Measurements from ENCODE around the gene BORCS6.

The BORCS6 gene

DNA sequence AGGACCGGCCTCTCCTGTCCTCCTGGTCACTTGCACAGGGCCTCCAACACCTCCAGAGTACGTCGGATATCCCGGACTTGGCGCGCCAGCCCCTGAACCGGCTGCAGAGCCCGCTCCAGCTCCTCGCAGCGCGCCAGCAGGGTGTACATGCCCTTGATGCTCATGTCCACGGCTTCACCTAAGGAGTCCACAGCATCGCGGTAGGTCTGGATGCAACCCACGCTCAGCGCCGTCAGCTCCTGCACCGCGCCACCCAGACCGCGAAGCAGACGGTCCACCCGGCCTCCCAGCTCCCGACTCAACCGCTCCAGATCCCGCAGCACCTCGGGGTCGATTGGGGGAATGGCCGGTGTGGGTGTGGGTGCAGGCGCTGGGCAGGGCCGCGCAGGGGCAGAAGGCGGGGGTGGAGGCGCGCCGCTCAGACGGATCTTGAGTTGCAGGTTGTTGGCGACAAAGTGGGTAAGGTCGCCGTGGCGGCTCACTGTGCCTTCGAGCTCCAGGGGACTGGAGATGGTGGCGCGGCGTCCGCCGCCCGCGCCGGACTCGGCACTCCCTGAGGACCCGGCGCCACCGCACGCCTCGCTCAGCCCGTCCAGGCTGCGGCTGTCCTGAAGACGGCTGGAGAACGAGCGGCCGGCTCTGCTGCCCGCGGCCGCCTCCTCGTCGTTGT lies 804 bp downstream of the BORCS6 start:
- TF ChIP-seq GATA2 (IDR thresholded peaks at IDR 0.05; ENCODE audit: low read depth, low read length) (no peak), GATA3 (IDR thresholded peaks at IDR 0.05; ENCODE audit: low read depth, low read length) (no peak)

- TF ChIP-seq GATA3 (IDR thresholded peaks at IDR 0.05; ENCODE audit: low read depth, low read length): no peak
- TF ChIP-seq GATA2 (IDR thresholded peaks at IDR 0.05; ENCODE audit: low read depth, low read length): no peak
Measured at GRCh38 chr17:8188263-8188839, 1.6 kb downstream of the BORCS6 start.

DNA sequence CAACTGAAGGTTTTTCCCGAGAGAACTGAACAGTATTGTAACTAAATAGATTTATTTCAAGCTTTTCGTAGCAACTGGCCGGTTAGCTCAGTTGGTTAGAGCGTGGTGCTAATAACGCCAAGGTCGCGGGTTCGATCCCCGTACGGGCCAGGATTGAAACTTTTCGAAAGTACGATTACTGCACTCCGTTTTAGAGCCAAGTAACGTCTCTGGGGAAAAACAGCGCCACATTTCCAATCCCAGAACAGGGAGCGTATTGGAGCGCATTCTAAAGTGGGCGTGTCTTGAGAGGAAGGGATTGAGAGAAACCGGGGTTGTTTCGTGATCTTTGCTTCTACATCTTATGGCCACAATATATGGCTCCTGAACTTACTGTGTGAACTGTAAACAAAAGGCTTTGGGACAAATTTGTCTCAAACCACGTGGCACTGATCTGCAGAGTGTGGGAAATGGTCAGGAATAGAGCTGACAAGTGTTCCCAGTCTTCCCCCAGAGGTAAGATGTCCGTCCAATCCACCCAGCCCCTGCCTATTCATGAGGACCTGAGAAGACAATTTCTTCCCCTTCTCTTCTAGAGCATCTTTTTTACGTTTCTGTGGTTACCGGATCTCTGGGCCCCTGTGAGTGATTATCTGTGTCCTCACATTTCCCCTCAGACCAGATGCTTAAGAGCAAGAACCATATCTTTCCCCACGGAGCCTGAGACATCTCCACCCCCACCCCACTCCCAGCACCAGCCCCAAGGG lies 2.3 kb downstream of the BORCS6 start:
- TF ChIP-seq GATA2 (IDR thresholded peaks at IDR 0.05; ENCODE audit: low read depth, low read length) (no peak), GATA3 (IDR thresholded peaks at IDR 0.05; ENCODE audit: low read depth, low read length) (no peak)

DNA sequence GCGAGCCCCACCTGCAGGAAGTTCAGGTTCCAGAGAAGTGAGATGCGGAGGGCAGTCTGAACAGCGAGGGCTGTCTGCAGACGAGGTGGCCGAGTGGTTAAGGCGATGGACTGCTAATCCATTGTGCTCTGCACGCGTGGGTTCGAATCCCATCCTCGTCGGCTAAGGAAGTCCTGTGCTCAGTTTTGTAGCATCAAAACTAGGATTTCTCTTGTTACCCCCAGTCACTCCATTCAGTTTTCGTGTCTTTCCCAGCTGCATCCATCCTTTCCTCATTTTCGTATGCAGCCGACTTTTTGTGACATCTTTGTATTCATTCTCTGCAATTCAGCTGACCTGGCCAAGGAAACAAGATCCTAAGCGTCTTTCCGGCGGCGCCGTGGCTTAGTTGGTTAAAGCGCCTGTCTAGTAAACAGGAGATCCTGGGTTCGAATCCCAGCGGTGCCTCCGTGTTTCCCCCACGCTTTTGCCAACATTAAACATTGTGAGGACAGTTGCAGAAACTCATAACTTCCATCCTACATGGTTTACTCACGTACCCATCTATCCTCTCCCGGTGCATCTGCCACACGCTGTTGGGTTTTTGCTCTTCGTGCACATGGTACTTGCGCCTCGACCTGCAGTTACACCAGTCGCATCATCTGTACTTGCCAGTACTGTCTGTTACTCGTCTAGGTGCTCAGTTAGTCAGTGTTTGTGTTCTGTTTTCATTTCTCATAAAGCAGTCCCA lies 3.0 kb downstream of the BORCS6 start:
- TF ChIP-seq GATA3 (IDR thresholded peaks at IDR 0.05; ENCODE audit: low read depth, low read length) (no peak), GATA2 (IDR thresholded peaks at IDR 0.05; ENCODE audit: low read depth, low read length) (no peak)

GRCh38 chr17:8186446-8186786 lies 3.6 kb downstream of the BORCS6 start:
- TF ChIP-seq GATA3 (IDR thresholded peaks at IDR 0.05; ENCODE audit: low read depth, low read length): no peak
- TF ChIP-seq GATA2 (IDR thresholded peaks at IDR 0.05; ENCODE audit: low read depth, low read length): no peak

DNA sequence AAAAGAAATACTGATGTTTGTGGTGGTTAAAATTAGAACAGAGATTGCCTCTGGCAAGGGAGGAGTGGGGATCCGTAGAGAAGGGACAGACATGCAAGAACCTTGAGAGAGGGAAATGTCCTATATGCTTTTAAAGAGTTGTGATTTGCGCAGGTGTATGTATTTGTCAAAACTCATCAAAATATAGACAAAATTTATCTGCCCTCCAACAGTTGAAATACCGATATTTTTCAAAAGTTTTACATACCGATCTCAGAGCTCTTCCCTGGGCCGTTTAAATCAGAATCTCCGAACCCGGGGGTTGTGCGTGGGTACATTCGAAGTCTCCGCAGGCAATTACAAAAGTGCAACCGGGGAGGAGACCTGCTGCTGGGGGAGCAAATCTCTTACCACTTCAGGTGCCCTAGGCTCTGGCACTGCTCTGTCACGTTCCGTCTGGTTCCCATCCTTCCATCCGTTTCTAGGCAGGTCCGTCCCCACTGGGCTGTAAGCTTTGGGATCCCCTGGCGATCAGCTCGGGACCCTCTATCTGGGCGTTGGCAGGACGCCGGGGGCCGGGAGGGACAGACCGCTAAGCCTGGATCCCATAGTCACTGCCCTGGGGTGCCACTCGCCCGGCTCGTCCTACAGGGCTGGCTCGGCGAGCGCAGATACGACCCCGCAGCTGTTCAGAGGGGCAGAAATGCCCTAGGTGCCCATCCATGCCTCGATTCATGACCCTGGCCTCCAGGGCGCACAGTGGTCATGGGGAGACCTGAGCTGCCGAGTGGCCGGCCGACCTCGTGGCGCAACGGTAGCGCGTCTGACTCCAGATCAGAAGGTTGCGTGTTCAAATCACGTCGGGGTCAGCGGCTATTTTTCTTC lies 4.2 kb downstream of the BORCS6 start:
- TF ChIP-seq GATA2 (IDR thresholded peaks at IDR 0.05; ENCODE audit: low read depth, low read length) (no peak), GATA3 (IDR thresholded peaks at IDR 0.05; ENCODE audit: low read depth, low read length) (no peak)

- TF ChIP-seq GATA2 (IDR thresholded peaks at IDR 0.05; ENCODE audit: low read depth, low read length) (no peak), GATA3 (IDR thresholded peaks at IDR 0.05; ENCODE audit: low read depth, low read length) (no peak)
Measured at GRCh38 chr17:8176998-8177731, 12.8 kb downstream of the BORCS6 start.

DNA sequence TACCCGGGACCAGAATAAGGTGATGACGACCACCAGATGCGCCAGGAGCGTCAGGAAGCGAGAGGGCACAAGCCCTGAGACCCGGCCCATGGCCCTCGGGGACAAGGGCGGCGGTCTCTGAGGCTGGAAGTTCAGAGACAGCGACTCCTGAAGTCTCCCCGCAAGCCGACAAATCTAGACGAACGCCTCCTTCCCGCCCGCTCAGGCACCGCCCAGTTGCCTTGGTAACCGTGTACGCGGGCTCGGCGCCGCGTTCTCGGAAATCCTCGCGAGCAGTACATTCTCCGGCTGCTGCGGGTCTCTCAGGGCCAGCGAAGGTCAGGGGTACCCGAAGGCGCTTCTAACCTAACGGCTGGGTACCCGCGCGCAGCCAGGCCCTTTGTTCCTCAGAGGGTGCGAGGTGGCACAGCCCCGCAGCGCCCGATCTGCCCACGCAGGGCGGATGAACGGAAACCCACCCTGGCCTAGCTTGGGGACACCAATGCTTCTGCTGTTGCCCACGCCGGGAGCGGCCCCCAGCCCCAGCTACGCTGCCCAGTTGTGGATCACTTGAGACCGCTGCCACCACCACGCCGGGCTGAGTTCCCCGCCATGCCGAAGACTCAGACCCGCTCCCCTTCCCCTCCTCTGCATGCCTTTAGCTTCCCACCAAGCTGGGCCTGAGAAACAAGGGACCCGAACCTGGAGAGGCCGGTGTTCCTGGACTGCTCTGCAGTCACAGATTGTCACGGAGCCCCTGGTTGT lies 13.6 kb downstream of the BORCS6 start, which contains the start of gene TMEM107:
TMEM107 (minus strand) TSS at position 184 of the 744 bp plus-strand sequence; CDS start at position 90, 94 bp downstream.
- TF ChIP-seq GATA3 (IDR thresholded peaks at IDR 0.05; ENCODE audit: low read depth, low read length) (no peak), GATA2 (IDR thresholded peaks at IDR 0.05; ENCODE audit: low read depth, low read length) (no peak)

GRCh38 chr17:8175795-8176196 lies 14.2 kb downstream of the BORCS6 start:
- TF ChIP-seq GATA2 (IDR thresholded peaks at IDR 0.05; ENCODE audit: low read depth, low read length) (no peak), GATA3 (IDR thresholded peaks at IDR 0.05; ENCODE audit: low read depth, low read length) (no peak)

DNA sequence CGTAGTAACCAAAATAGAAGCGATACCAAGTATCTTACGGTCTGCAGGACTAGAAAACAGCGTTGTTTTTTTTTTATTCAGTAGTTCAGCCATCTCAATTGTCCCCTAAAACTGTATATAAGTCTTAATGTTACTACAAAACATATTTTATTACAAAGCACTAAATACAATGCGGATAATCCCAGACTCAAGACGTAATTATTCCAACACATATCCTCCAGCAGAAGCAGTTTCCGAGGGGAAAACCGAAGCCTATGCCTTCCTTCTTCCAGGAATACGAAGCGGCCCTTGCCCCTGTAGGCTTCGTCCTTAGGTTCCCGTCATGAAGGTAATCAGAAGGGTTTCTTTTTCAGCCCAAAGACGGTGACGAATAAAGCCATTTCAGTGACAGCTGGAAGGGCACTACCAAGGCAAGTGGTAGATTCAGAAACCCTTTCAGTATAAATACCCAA lies 16.1 kb downstream of the BORCS6 start:
- TF ChIP-seq GATA2 (IDR thresholded peaks at IDR 0.05; ENCODE audit: low read depth, low read length) (no peak), GATA3 (IDR thresholded peaks at IDR 0.05; ENCODE audit: low read depth, low read length) (no peak)

GRCh38 chr17:8173056-8173870 lies 16.7 kb downstream of the BORCS6 start:
- TF ChIP-seq GATA3 (IDR thresholded peaks at IDR 0.05; ENCODE audit: low read depth, low read length): peak; percentile 71; the same call in 1 of the 2 replicates
- peak; percentile 81 for TF ChIP-seq GATA2 (IDR thresholded peaks at IDR 0.05; ENCODE audit: low read depth, low read length)

All from SH-SY5Y (cell line).